Thyroid gland (tissue), 4 donors: ENCODE results near the gene MED12. TPM values are rescaled to one million over a fixed set of nuclear protein-coding genes. Genes with fewer than 3 reads are reported as not detected.

Experiments used
- DNase-seq, 2 donors: peaks; one replicate each; pipeline ENCODE4 v3.0.0-alpha.2; 2019
- H3K27ac ChIP-seq, 3 donors: fragments of 200-600 bp; sonication (generic); 1 replicate in 2 of 3; 2 replicates in 1 of 3; pipeline ENCODE4 v1.5.1; 2016 to 2019; ENCODE audit warnings: mild to moderate bottlenecking in 1 of 3, moderate library complexity in 1 of 3
- H3K27me3 ChIP-seq: fragments of 200-600 bp; sonication (generic); one replicate; pipeline ENCODE4 v1.5.1; 2019
- H3K36me3 ChIP-seq, 2 donors: fragments of 200-600 bp; sonication (generic); one replicate each; pipeline ENCODE4 v1.5.1; 2016 to 2019
- H3K4me1 ChIP-seq, 2 donors: fragments of 200-600 bp; sonication (generic); one replicate each; pipeline ENCODE4 v1.5.1; 2017 to 2019
- H3K4me3 ChIP-seq, 3 donors: fragments of 200-600 bp; sonication (generic); replicated peaks in 1 of 3; 1 replicate in 2 of 3; 2 replicates in 1 of 3; pipeline ENCODE4 v1.5.1; 2016; ENCODE audit warnings: mild to moderate bottlenecking in 1 of 3
- H3K9me3 ChIP-seq: fragments of 200-600 bp; sonication (generic); one replicate; pipeline ENCODE4 v1.5.1; 2017
- POLR2A ChIP-seq, 2 donors: fragments of 450-650 bp; IDR thresholded peaks; one replicate each; pipeline ENCODE4 v1.6.1; 2017; ENCODE audit warnings: antibody characterized with exemption in 2 of 2, mild to moderate bottlenecking in 2 of 2, moderate library complexity in 1 of 2
- WGBS, 2 donors: methylation state at CpG; one replicate each; pipeline ENCODE4 v1.1.5; 2017; 5-methylcytosine and 5-hydroxymethylcytosine counted together
- intact Hi-C: fragments of 100-400 bp; cut with DNase I; formaldehyde crosslinking; loops from one replicate; pipeline ENCODE4 v1.15.1; 2023
- total RNA-seq, 4 donors: library from RNA; depleted of rRNA; stranded (reverse); fragments of >200 nt; gene quantifications; one replicate each; pipeline ENCODE4 v1.2.3, GENCODE V29; 2016
- TF ChIP-seq, protein P1 (sequence below), 6 experiments: fragments of 200-600 bp in 3 of 6; fragments of 450-650 bp in 3 of 6; sonication (generic) in 3 of 6; IDR thresholded peaks; one replicate each; pipeline ENCODE4 v1.5.1; 2016 to 2019; ENCODE audit warnings: antibody characterized with exemption in 6 of 6, mild to moderate bottlenecking in 2 of 6, inconsistent platforms in 1 of 6, moderate library complexity in 1 of 6

The MED12 gene
- total RNA-seq, 4 donors from 2014 or later, result 31.3 to 50.5 (median 42.9) TPM

DNA sequence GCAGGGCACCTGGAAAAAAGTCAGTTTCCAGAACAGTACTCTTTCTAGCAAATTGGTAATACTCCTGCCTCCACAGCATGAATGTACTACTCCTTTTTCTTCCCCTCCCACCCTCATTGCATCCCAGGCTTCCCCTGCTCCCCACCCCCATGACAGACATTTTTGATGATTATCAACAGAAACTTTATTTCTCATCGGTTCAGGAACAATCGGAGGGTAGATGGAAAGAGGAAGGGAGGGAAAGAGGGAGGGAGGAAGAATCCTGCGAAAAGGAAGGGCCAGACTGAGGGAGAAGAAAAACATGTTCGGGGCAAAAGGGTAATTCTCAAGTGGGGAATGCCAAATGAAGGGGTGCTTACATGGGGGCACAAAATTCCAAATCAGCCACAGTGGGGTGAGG, 11.2 kb upstream of the MED12 start:
- Histone ChIP-seq H3K9me3 (no peaks in the 10 kb centered on the region), H3K27me3 (no peaks in the 10 kb centered on the region), H3K36me3 (no peaks in the 10 kb centered on the region), H3K27ac (no peak overlapping the region), H3K4me3 (no peak overlapping the region), H3K4me1 (no peaks in the 10 kb centered on the region)
- TF ChIP-seq, protein P1, sequence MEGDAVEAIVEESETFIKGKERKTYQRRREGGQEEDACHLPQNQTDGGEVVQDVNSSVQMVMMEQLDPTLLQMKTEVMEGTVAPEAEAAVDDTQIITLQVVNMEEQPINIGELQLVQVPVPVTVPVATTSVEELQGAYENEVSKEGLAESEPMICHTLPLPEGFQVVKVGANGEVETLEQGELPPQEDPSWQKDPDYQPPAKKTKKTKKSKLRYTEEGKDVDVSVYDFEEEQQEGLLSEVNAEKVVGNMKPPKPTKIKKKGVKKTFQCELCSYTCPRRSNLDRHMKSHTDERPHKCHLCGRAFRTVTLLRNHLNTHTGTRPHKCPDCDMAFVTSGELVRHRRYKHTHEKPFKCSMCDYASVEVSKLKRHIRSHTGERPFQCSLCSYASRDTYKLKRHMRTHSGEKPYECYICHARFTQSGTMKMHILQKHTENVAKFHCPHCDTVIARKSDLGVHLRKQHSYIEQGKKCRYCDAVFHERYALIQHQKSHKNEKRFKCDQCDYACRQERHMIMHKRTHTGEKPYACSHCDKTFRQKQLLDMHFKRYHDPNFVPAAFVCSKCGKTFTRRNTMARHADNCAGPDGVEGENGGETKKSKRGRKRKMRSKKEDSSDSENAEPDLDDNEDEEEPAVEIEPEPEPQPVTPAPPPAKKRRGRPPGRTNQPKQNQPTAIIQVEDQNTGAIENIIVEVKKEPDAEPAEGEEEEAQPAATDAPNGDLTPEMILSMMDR (IDR thresholded peaks at IDR 0.05), result no peak
- TF ChIP-seq POLR2A (IDR thresholded peaks at IDR 0.05), result no peak
- intact Hi-C loops, result no loop called here
- 75 to 79% methylated on average over 4 of the region's 4 CpGs for WGBS, 2 donors
- no peak for DNase-seq

DNA sequence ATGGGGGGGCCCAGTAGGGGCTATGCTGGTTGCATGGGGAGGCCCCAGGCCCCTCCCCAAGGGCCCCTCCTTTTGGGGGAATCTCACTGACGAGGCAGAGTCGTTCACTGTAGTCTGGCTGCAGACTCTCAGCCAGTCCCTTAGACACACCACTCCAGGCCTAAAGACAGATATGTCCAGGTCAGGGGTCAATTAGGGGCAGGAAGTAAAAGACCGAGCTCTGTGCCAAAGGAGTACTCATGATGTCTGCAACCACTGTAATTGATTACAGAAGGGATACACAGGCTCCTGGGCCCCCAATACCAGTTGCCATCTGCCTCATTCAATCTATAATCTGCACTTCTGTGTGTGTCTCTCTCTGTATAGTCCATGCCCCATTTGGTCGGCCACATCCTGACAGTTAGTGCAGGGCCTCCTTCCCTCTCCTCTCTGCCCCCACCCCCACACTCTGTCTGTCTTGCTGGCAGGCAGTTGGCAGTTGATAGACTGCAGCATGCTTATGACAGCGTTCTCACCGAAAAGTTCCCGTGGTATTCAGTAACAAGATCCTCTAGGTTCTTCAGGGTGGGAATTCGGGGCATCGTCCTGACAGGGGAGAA, 10.5 kb upstream of the MED12 start:
- intact Hi-C loops, result no loop called here
- TF ChIP-seq, protein P1 (IDR thresholded peaks at IDR 0.05), result no peak
- Histone ChIP-seq H3K4me3 (no peak overlapping the region), H3K9me3 (no peaks in the 10 kb centered on the region), H3K36me3 (no peaks in the 10 kb centered on the region), H3K4me1 (no peaks in the 10 kb centered on the region), H3K27ac (no peak overlapping the region), H3K27me3 (no peaks in the 10 kb centered on the region)
- DNase-seq, result no peak
- 43 to 55% methylated on average over 6 to 8 of the region's 9 CpGs for WGBS, 2 donors

DNA sequence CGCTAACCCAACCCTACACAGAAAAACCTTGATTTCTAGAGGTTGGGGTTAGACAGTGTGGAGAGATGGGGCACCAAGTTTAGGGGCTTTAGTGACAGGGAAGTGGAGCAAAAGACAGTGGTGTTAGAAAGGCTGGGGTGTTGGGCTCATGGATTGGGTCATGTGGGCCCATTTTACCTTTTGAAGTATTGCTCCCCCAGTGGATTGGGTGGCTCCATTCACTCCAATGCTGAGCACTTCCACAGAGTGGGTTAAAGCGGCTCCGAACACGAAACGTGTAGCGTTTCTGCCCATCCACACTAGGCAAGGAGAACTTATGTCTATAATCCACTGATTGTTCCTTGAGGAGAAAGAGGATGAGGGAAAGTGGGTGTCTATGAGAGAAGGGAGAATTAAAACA, 9.3 kb upstream of the MED12 start:
- Histone ChIP-seq H3K27me3 (no peaks in the 10 kb centered on the region), H3K4me1 (no peaks in the 10 kb centered on the region), H3K4me3 (no peak overlapping the region), H3K36me3 (no peaks in the 10 kb centered on the region), H3K27ac (no peak overlapping the region), H3K9me3 (no peaks in the 10 kb centered on the region)
- TF ChIP-seq, protein P1 (IDR thresholded peaks at IDR 0.05), result no peak
- no peak for TF ChIP-seq POLR2A (IDR thresholded peaks at IDR 0.05)
- intact Hi-C loops, result no loop called here
- no peak for DNase-seq
- WGBS, 2 donors, result 92 to 98% methylated on average over 6 of the region's 6 CpGs

DNA sequence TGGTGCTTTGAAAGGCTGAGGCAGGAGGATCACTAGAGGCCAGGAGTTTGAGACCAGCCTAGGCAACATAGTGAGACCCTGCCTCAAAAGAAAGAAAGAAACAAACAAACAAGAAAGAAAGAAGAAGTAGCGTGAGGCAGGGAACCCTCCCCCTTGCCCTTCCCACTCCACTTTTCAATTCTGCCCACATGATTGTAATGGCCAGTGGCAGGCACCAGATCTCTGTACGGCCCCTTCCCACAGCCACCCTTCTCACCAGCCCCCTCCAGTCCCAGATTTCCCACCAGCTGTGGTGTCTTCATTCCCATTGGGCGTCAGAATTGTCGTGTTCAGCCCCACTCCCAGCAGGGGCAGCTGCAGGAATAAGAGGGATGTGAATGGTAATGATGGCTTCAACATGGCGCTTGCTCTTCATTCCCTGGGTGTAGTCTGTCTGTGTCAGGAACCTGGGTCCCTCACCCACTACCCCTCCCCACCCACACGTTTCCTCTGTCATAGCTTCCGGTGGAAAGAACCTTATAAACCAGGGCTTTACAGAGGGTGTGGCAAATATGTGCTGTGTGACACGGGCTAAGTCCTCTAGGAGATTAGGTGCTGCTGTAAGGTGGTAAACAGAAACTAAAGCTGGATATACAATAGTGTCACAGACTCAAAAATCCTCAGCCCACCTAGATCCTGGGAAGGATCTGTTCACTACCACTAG, 7.1 kb upstream of the MED12 start, which contains the start of gene IL2RG:
Gene IL2RG (minus strand): TSS at position 437 of the 703 bp plus-strand sequence. CDS start 38 bp downstream, at position 399.
- peak in 1 of 2 donors; percentile 10 for DNase-seq
- H3K4me3 ChIP-seq, result no peak within 1 kb of the TSS
- no peaks in the 10 kb centered on the region for H3K4me1 ChIP-seq
- WGBS, 2 donors, result 58 to 67% methylated on average over 7 to 8 of the region's 8 CpGs
- H3K36me3 ChIP-seq, result no peaks in the 10 kb centered on the region
- H3K27me3 ChIP-seq, result no peaks in the 10 kb centered on the region
- TF ChIP-seq POLR2A (IDR thresholded peaks at IDR 0.05), result no peak
- TF ChIP-seq, protein P1 (IDR thresholded peaks at IDR 0.05), result no peak
- intact Hi-C loops, result no loop called here
- H3K9me3 ChIP-seq, result no peaks in the 10 kb centered on the region
- no peak within 1 kb of the TSS for H3K27ac ChIP-seq

DNA sequence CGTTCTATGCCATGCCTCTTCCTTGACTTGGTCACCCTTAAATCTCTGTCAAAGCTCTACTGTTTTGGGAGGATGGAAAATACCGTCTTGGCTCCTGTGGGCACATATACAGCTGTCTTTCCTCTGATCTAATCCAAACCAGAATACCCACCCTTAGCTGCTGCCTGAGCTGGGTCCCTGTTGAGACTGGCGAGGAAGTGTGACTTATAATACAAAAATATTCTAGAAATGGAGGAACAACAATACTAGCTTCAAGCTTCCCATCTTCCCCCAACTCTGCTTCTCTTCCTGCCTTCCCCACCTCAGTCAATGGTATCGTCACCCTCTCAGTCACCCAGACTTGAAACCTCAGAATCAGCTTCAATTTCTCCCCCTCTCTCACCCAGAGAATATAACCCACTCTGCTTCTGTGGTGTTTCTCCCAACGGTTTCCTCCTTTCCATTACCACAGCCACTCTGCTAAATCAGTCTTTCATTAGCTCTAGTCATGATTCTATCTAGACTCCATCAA, 6.4 kb upstream of the MED12 start:
- no peak for DNase-seq
- Histone ChIP-seq H3K9me3 (no peaks in the 10 kb centered on the region), H3K27ac (no peak overlapping the region), H3K4me1 (no peaks in the 10 kb centered on the region), H3K4me3 (no peak overlapping the region), H3K36me3 (no peaks in the 10 kb centered on the region), H3K27me3 (no peaks in the 10 kb centered on the region)
- TF ChIP-seq, protein P1 (IDR thresholded peaks at IDR 0.05), result no peak
- TF ChIP-seq POLR2A (IDR thresholded peaks at IDR 0.05), result no peak
- 70 to 85% methylated on average over 5 of the region's 5 CpGs for WGBS, 2 donors
- intact Hi-C loops, result no loop called here
